NCI-H345 (cell line): Measurements from ENCODE around the gene PIK3CB.
"Not testable (repeated sequence)": the region's sequence is repeated elsewhere in the genome, so short reads cannot be mapped to it uniquely, and the experiment has no call there.

Source experiments
- DNase-seq: peaks from one replicate; lab custom pipeline; 2025; lab: John Stamatoyannopoulos, UW

Gene PIK3CB

GRCh38 chr3:138680974-138681373, 153.8 kb downstream of the PIK3CB start:
- not testable (repeated sequence) for DNase-seq

GRCh38 chr3:138678874-138679392, 155.8 kb downstream of the PIK3CB start:
- DNase-seq = no peak

GRCh38 chr3:138678086-138678485, 156.6 kb downstream of the PIK3CB start:
- DNase-seq = no peak

- DNase-seq = no peak
Observed at GRCh38 chr3:138675393-138675792, 159.3 kb downstream of the PIK3CB start.

- DNase-seq = no peak
Observed at GRCh38 chr3:138673641-138674530, 160.8 kb downstream of the PIK3CB start.

- DNase-seq = peak; percentile 22
Observed at GRCh38 chr3:138670407-138670806, 164.3 kb downstream of the PIK3CB start.

- DNase-seq = no peak
Observed at GRCh38 chr3:138668107-138668506, 166.6 kb downstream of the PIK3CB start.

- no peak for DNase-seq
Observed at GRCh38 chr3:138657508-138657907, 177.2 kb downstream of the PIK3CB start.

- DNase-seq = no peak
Observed at GRCh38 chr3:138653567-138653966, 181.2 kb downstream of the PIK3CB start.

GRCh38 chr3:138649134-138649533, 185.6 kb downstream of the PIK3CB start:
- DNase-seq = no peak

- DNase-seq = no peak
Observed at GRCh38 chr3:138646513-138646912, 188.2 kb downstream of the PIK3CB start.

- DNase-seq = no peak
Observed at GRCh38 chr3:138646008-138646407, 188.7 kb downstream of the PIK3CB start.

- no peak for DNase-seq
Observed at GRCh38 chr3:138642927-138643253, 191.8 kb downstream of the PIK3CB start.

- DNase-seq = no peak
Observed at GRCh38 chr3:138642226-138642926, 192.4 kb downstream of the PIK3CB start.

GRCh38 chr3:138640537-138640936, 194.2 kb downstream of the PIK3CB start:
- no peak for DNase-seq

- no peak for DNase-seq
Observed at GRCh38 chr3:138638641-138639040, 196.1 kb downstream of the PIK3CB start.

GRCh38 chr3:138629526-138629925, 205.2 kb downstream of the PIK3CB start:
- DNase-seq = no peak

GRCh38 chr3:138625707-138626365, 208.9 kb downstream of the PIK3CB start:
- DNase-seq = no peak

- DNase-seq = no peak
Observed at GRCh38 chr3:138624518-138624917, 210.2 kb downstream of the PIK3CB start.

- no peak for DNase-seq
Observed at GRCh38 chr3:138620431-138620830, 214.3 kb downstream of the PIK3CB start.

GRCh38 chr3:138615462-138615861, 219.3 kb downstream of the PIK3CB start:
- no peak for DNase-seq

GRCh38 chr3:138609898-138610266, 224.8 kb downstream of the PIK3CB start:
- no peak for DNase-seq
